K562 (cell line): ENCODE results near the gene HGD. TPM values are rescaled to one million over a fixed set of nuclear protein-coding genes. Genes with fewer than 3 reads are reported as not detected.

Experiments
- ATAC-seq: fragments of 200-7000 bp; cut with Tn5 transposase; 3 replicates; pipeline ENCODE4 v1.9.1; 2020; ENCODE audit warnings: moderate library complexity
- BruUV-seq: library from RNA; stranded (reverse); fragments of 400-500 nt; replicated peaks from 2 replicates; lab custom pipeline; 2021; lab: Mats Ljungman, UMichigan
- CTCF ChIA-PET: fragments of 300-600 bp; formaldehyde crosslinking; extraction: SDS; loops from one replicate; lab custom pipeline; 2021; ENCODE audit warnings: low intra/inter-chr PET ratio; lab: Yijun Ruan, JAX
- POLR2A ChIA-PET: fragments of 300-600, 350-650 bp; sonication (Branson Sonifier 250); formaldehyde crosslinking; extraction: SDS; loops from one replicate; lab custom pipeline; 2021; ENCODE audit warnings: antibody characterized with exemption, inconsistent platforms; lab: Yijun Ruan, JAX
- DNase-seq, 4 experiments: peaks; one replicate each; pipeline versions ENCODE4 v3.0.0 to v3.0.0-alpha.2; 2011 to 2018; ENCODE audit warnings: low spot score in 3 of 4, mixed read lengths in 3 of 4; ENCODE audit errors: extremely low read depth in 1 of 4
- FAIRE-seq: peaks from 2 replicates; lab custom pipeline; 2011; peaks lifted over from hg19 to GRCh38; lab: Jason Lieb, UNC
- H2AFZ ChIP-seq: 2 replicates; pipeline ENCODE4 v1.6.0; 2011; ENCODE audit warnings: low read depth, low read length, control low read depth, inconsistent platforms
- H3K27ac ChIP-seq: fragments of 200-600 bp; 3 replicates; pipeline ENCODE4 v1.8.0; 2011; ENCODE audit warnings: low read depth, mild to moderate bottlenecking, control low read depth, inconsistent platforms, low read length, moderate library complexity, mixed read lengths; ENCODE audit errors: extremely low read depth
- H3K27me3 ChIP-seq, 2 experiments: fragments of 300-600 bp in 1 of 2; 2 replicates in 1 of 2; 3 replicates in 1 of 2; pipeline versions ENCODE4 v1.6.0 to v1.8.0; 2011; ENCODE audit warnings: inconsistent platforms in 2 of 2, low read length in 2 of 2, mild to moderate bottlenecking in 1 of 2, mixed read lengths in 1 of 2, moderate library complexity in 1 of 2; ENCODE audit not compliant: control insufficient read depth in 2 of 2, insufficient read depth in 2 of 2
- H3K36me3 ChIP-seq: fragments of 300-600 bp; 3 replicates; pipeline ENCODE4 v1.8.0; 2011; ENCODE audit warnings: mild to moderate bottlenecking, low read length, inconsistent platforms; ENCODE audit not compliant: control insufficient read depth, insufficient read depth
- H3K4me1 ChIP-seq, 2 experiments: fragments of 200-600 bp in 1 of 2; replicated peaks in 1 of 2; 2 replicates in 1 of 2; 3 replicates in 1 of 2; pipeline versions ENCODE4 v1.5.1 to v1.8.0; 2011; ENCODE audit warnings: inconsistent platforms in 2 of 2, low read length in 2 of 2, mild to moderate bottlenecking in 1 of 2, mixed read lengths in 1 of 2, moderate library complexity in 1 of 2; ENCODE audit not compliant: control insufficient read depth in 2 of 2, insufficient read depth in 2 of 2
- H3K4me2 ChIP-seq: 2 replicates; pipeline ENCODE4 v1.6.1; 2011; ENCODE audit warnings: low read length, control low read depth, inconsistent platforms, mixed read lengths; ENCODE audit not compliant: insufficient read depth
- H3K4me3 ChIP-seq: fragments of 200-600 bp; sonication (generic), shearing (Covaris generic); 2 replicates; pipeline ENCODE4 v1.5.1; 2016; ENCODE audit warnings: control low read depth, inconsistent platforms
- H3K79me2 ChIP-seq: fragments of 200-600 bp; 3 replicates; pipeline ENCODE4 v1.8.0; 2011; ENCODE audit warnings: low read length, inconsistent platforms; ENCODE audit not compliant: control insufficient read depth, insufficient read depth
- H3K9ac ChIP-seq, 2 experiments: 2 replicates each; pipeline versions ENCODE4 v1.6.0 to v1.6.1; 2011; ENCODE audit warnings: low read depth in 2 of 2, low read length in 2 of 2, control low read depth in 1 of 2, inconsistent platforms in 1 of 2, mild to moderate bottlenecking in 1 of 2, mixed read lengths in 1 of 2; ENCODE audit not compliant: insufficient read depth in 1 of 2
- H3K9me1 ChIP-seq: one replicate; pipeline ENCODE4 v1.6.0; 2011; ENCODE audit warnings: inconsistent platforms, mild to moderate bottlenecking, low read length, moderate library complexity; ENCODE audit not compliant: control insufficient read depth, insufficient read depth
- H3K9me3 ChIP-seq: replicated peaks from 2 replicates; pipeline ENCODE4 v1.5.1; 2011; ENCODE audit warnings: low read depth, low read length, inconsistent platforms; ENCODE audit not compliant: control insufficient read depth, insufficient read depth
- H4K20me1 ChIP-seq: replicated peaks from 2 replicates; pipeline ENCODE4 v1.6.1; 2011; ENCODE audit warnings: low read length, inconsistent platforms, mixed read lengths; ENCODE audit not compliant: control insufficient read depth, insufficient read depth
- FOXM1 ChIP-seq, 2 experiments: fragments of 450-650 bp in 1 of 2; sonication (generic) in 1 of 2; formaldehyde crosslinking in 1 of 2; IDR thresholded peaks; 2 replicates each; pipeline versions ENCODE4 v1.6.1 to v1.9.0; 2017 to 2022; ENCODE audit warnings: low read depth in 2 of 2, mild to moderate bottlenecking in 2 of 2, missing genetic modification reagents in 1 of 2, moderate library complexity in 1 of 2
- NCOA6 ChIP-seq: fragments of 450-650 bp; IDR thresholded peaks from 2 replicates; pipeline ENCODE4 v1.6.1; 2017; ENCODE audit warnings: mild to moderate bottlenecking
- PBX2 ChIP-seq, 2 experiments: IDR thresholded peaks in 1 of 2; conservative IDR thresholded peaks in 1 of 2; 2 replicates each; pipeline ENCODE4 v1.6.1; 2016; ENCODE audit warnings: low read depth in 2 of 2, mild to moderate bottlenecking in 1 of 2, missing compliant biosample characterization in 1 of 2, missing genetic modification characterization in 1 of 2, moderate library complexity in 1 of 2
- PTBP1 ChIP-seq: fragments of 200-400 bp; formaldehyde crosslinking; IDR thresholded peaks from 2 replicates; pipeline ENCODE4 v1.6.1; 2017; ENCODE audit warnings: low read depth, low read length
- RBM22 ChIP-seq: fragments of 200-400 bp; formaldehyde crosslinking; IDR thresholded peaks from 2 replicates; pipeline ENCODE4 v1.6.1; 2018; ENCODE audit warnings: low read length, low read depth; ENCODE audit not compliant: poor library complexity, severe bottlenecking
- SMARCB1 ChIP-seq: IDR thresholded peaks from 2 replicates; pipeline ENCODE4 v1.6.1; 2011; ENCODE audit warnings: improper control_type of control experiment, low read depth; ENCODE audit not compliant: insufficient read length
- TCF15 ChIP-seq: fragments of 250-450 bp; sonication (Bioruptor Pico); IDR thresholded peaks from 2 replicates; pipeline ENCODE4 v1.8.0; 2022; ENCODE audit warnings: moderate library complexity, mild to moderate bottlenecking, inconsistent platforms
- THRAP3 ChIP-seq: fragments of 450-650 bp; IDR thresholded peaks from 2 replicates; pipeline ENCODE4 v1.6.1; 2016; ENCODE audit warnings: mild to moderate bottlenecking, inconsistent platforms, borderline replicate concordance
- ZNF449 ChIP-seq: fragments of 250-450 bp; sonication (Bioruptor Pico); IDR thresholded peaks from 2 replicates; pipeline ENCODE4 v1.8.0; 2022; ENCODE audit warnings: moderate library complexity, mild to moderate bottlenecking, inconsistent platforms
- ZNF75A ChIP-seq: fragments of 450-650 bp; formaldehyde crosslinking; IDR thresholded peaks from 2 replicates; pipeline ENCODE4 v1.4.0; 2020; ENCODE audit warnings: mild to moderate bottlenecking
- WGBS: fragments of 100-300 bp; shearing (Covaris generic); methylation state at CpG from one replicate; pipeline ENCODE4 v1.1.6; 2016; ENCODE audit warnings: low coverage, mixed read lengths; ENCODE audit not compliant: insufficient coverage; ENCODE audit errors: missing lambda C conversion rate; 5-methylcytosine and 5-hydroxymethylcytosine counted together
- in situ Hi-C: fragments of 300-500 bp; cut with MboI; formaldehyde crosslinking; loops from 4 replicates; pipeline ENCODE4 v1.15.0; 2018; ENCODE audit warnings: inconsistent platforms, mixed read lengths
- intact Hi-C: fragments of 100-400 bp; cut with micrococcal nuclease; formaldehyde crosslinking; loops from 2 replicates; pipeline ENCODE4 v1.14.2; 2022
- polyA plus RNA-seq, 8 experiments: library from polyadenylated mRNA; depleted of rRNA in 4 of 8; stranded (reverse) in 5 of 8; unstranded in 3 of 8; fragments of >200 nt; fragmentation: Nextera tagmentation in 2 of 8; fragmentation: Illumina TruSeq in 1 of 8; extraction: Ambion mirVana in 2 of 8; extraction: Trizol in 1 of 8; gene quantifications; 2 replicates each; pipeline versions ENCODE4 v1.2.1 to v1.2.3, GENCODE V29; 2011 to 2014; ENCODE audit warnings: inconsistent platforms in 1 of 8, missing spikeins in 1 of 8
- total RNA-seq, 7 experiments: library from RNA; depleted of rRNA in 6 of 7; stranded (reverse); fragments of >200 nt in 6 of 7; fragmentation: Illumina TruSeq in 2 of 7; extraction: Trizol in 2 of 7; gene quantifications; 2 replicates each; pipeline versions ENCODE4 v1.2.1 to v1.2.3, GENCODE V29; 2011 to 2021; ENCODE audit warnings: low replicate concordance in 1 of 7
- TF ChIP-seq, protein P1 (sequence below): fragments of 450-650 bp; IDR thresholded peaks from 2 replicates; pipeline ENCODE4 v1.6.1; 2017; ENCODE audit warnings: mild to moderate bottlenecking, moderate library complexity
- TF ChIP-seq, protein P2 (sequence below): fragments of 200-800 bp; sonication (Bioruptor generic); IDR thresholded peaks from 2 replicates; pipeline ENCODE4 v1.6.1; 2017; ENCODE audit warnings: missing genetic modification characterization, missing compliant biosample characterization

HGD gene
- total and polyA plus RNA-seq, 9 of the 15 experiments (the other 6 are each of a cell fraction or from before 2014, with no cell fraction given) = 0.08 to 0.25 (median 0.17) TPM; not detected in 4

- H3K9me3 ChIP-seq = no peaks in the 10 kb centered on the region
- no peaks in the 10 kb centered on the region for H3K79me2 ChIP-seq
- no peak for TF ChIP-seq TCF15
- TF ChIP-seq ZNF75A (CRISPR knock-in tag) = no peak
- TF ChIP-seq, protein P1, sequence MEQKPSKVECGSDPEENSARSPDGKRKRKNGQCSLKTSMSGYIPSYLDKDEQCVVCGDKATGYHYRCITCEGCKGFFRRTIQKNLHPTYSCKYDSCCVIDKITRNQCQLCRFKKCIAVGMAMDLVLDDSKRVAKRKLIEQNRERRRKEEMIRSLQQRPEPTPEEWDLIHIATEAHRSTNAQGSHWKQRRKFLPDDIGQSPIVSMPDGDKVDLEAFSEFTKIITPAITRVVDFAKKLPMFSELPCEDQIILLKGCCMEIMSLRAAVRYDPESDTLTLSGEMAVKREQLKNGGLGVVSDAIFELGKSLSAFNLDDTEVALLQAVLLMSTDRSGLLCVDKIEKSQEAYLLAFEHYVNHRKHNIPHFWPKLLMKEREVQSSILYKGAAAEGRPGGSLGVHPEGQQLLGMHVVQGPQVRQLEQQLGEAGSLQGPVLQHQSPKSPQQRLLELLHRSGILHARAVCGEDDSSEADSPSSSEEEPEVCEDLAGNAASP = no peak
- no peak for TF ChIP-seq SMARCB1
- TF ChIP-seq NCOA6 = no peak
- TF ChIP-seq PTBP1 = no peak
- TF ChIP-seq FOXM1 (IDR thresholded peaks at IDR 0.05; ENCODE audit: low read depth) = no peak
- no peak for TF ChIP-seq FOXM1 (CRISPR knock-in tag; IDR thresholded peaks at IDR 0.05; ENCODE audit: low read depth)
- no peak for TF ChIP-seq RBM22
- TF ChIP-seq, protein P2, sequence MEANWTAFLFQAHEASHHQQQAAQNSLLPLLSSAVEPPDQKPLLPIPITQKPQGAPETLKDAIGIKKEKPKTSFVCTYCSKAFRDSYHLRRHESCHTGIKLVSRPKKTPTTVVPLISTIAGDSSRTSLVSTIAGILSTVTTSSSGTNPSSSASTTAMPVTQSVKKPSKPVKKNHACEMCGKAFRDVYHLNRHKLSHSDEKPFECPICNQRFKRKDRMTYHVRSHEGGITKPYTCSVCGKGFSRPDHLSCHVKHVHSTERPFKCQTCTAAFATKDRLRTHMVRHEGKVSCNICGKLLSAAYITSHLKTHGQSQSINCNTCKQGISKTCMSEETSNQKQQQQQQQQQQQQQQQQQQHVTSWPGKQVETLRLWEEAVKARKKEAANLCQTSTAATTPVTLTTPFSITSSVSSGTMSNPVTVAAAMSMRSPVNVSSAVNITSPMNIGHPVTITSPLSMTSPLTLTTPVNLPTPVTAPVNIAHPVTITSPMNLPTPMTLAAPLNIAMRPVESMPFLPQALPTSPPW = no peak
- no peak for TF ChIP-seq ZNF449
- TF ChIP-seq PBX2 (CRISPR knock-in tag; IDR thresholded peaks at IDR 0.05; ENCODE audit: low read depth) = no peak
- TF ChIP-seq PBX2 (tag; conservative IDR thresholded peaks at IDR 0.05; ENCODE audit: low read depth) = no peak
- no peak for TF ChIP-seq THRAP3
- H2AFZ ChIP-seq = no peak overlapping the region
- no peak overlapping the region for H3K4me3 ChIP-seq
- H3K27me3 ChIP-seq = no peaks in the 10 kb centered on the region; a peak in 1 of 5 replicates
- intact Hi-C loops (no loop called here), in situ Hi-C loops (no loop called here)
- CTCF ChIA-PET = no interaction called here
- H3K4me2 ChIP-seq = no peak overlapping the region
- no peaks in the 10 kb centered on the region; a peak in 1 of 5 replicates for H3K4me1 ChIP-seq
- H3K27ac ChIP-seq = no peak overlapping the region
- no TSS peak for BruUV-seq
- POLR2A ChIA-PET = interaction anchor here (0.9 kb wide), 1 partner anchor 12 kb away, joined by 3 read pairs; no protein-coding TSS in a partner anchor
- DNase-seq (no peak), FAIRE-seq (no peak), ATAC-seq (no peak)
- 37% methylated on average over 3 of the region's 3 CpGs for WGBS
- H4K20me1 ChIP-seq = no peaks in the 10 kb centered on the region
- no peak overlapping the region for H3K9ac ChIP-seq
- H3K9me1 ChIP-seq = no peaks in the 10 kb centered on the region
- no peaks in the 10 kb centered on the region for H3K36me3 ChIP-seq
These were observed 3.1 kb downstream of the HGD start for GRCh38 chr3:120678984-120679383.
